ENCODE measurements around the gene BLTP3B.

BLTP3B gene

DNA sequence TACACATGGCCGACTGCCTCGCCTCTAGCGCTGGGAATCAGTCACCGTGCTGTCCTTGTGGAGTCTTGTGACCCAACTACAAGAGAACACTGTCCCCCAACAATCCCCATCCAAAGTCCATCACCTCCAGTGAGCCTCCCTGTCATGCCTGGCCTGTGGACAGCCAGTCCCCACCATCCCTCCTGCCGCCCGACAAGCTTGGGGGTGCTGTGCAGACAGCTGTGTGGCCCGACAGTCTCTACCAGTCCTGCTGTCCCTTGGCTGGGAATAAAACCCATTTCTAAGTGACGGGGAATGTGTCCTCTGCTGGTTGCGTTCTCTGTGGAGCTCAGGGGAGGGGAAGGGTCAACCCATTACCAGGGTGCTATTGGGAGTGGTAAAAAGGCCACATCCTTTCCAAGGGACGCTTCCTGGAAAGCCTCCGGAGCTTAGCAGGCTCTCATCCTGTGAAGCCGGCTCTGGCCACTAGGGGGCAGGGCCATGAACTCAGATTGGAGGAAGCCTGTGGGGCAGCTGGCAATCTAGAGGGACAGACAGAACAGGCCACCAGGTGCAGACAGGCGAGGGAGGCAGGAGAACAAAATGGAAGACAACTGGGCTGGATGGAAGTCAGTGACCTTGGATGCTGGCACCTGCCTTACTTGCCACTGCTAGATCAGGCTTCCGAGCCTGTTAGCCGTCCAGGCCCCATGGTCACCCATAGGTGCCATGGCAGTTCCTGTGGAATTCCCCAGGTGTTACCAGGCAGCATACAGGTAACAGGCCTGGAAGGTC is 12.0 kb upstream of the BLTP3B start:
- TF ChIP-seq, protein P1, sequence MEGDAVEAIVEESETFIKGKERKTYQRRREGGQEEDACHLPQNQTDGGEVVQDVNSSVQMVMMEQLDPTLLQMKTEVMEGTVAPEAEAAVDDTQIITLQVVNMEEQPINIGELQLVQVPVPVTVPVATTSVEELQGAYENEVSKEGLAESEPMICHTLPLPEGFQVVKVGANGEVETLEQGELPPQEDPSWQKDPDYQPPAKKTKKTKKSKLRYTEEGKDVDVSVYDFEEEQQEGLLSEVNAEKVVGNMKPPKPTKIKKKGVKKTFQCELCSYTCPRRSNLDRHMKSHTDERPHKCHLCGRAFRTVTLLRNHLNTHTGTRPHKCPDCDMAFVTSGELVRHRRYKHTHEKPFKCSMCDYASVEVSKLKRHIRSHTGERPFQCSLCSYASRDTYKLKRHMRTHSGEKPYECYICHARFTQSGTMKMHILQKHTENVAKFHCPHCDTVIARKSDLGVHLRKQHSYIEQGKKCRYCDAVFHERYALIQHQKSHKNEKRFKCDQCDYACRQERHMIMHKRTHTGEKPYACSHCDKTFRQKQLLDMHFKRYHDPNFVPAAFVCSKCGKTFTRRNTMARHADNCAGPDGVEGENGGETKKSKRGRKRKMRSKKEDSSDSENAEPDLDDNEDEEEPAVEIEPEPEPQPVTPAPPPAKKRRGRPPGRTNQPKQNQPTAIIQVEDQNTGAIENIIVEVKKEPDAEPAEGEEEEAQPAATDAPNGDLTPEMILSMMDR (IDR thresholded peaks at IDR 0.05): peak; percentile 93

DNA sequence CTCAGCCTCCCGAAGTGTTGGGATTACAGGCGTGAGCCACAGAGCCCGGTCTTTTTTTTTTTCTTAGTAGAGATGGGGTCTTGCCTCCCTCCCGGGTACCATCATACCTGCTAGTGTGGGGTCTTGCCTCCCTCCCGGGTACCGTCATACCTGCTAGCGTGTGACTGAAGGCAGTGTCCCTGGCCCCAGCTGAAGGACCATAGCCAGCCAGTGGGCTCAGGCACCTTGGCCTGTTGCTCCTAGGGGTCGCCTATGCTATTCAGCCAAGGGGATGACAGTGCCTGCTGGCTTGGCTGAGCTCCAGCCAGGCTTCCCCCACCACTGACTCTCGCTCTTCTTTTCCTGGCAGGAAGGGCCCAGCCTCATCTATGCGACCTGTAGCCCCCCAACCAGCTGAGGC is 10.5 kb upstream of the BLTP3B start:
- TF ChIP-seq, protein P1 (IDR thresholded peaks at IDR 0.05): no peak

DNA sequence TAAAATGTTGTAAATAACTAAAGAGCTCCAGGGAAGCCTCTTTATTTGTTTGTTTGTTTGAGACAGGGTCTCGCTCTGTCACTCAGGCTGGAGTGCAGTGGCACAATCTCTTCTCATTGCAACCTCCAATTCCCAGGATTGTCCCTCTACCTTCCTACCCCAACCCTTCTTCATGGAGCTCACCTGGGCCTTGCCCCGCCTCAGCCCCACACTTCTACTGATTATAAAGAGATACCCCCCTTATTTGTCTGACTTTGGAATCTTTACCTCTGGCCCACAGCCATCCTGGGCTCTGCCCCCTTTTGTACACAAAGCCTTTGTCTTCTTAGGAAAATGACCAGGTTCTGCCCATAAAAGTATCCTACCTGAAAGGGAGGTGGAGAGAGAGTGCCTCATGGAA is 9.1 kb upstream of the BLTP3B start:
- TF ChIP-seq, protein P1 (IDR thresholded peaks at IDR 0.05): no peak

DNA sequence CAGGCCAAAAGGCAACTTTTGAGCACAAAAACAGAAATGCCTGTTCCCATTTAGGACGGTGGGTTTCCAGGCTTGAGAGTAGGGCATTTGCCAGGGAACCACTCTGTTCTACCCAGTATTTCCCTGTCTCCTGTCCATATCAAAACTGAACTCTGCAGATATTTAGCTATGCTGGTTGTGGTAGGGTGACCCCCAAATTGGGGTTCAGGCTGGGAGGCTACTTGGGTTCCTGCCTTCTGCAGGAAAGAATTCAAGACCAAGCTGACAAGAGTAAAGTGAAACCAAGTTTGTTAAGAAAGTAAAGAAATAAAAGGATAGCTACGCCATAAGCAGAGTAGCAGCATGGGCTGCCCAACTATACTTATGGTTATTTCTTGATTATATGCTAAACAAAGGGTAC is 3.6 kb upstream of the BLTP3B start:
- TF ChIP-seq, protein P1 (IDR thresholded peaks at IDR 0.05): no peak

DNA sequence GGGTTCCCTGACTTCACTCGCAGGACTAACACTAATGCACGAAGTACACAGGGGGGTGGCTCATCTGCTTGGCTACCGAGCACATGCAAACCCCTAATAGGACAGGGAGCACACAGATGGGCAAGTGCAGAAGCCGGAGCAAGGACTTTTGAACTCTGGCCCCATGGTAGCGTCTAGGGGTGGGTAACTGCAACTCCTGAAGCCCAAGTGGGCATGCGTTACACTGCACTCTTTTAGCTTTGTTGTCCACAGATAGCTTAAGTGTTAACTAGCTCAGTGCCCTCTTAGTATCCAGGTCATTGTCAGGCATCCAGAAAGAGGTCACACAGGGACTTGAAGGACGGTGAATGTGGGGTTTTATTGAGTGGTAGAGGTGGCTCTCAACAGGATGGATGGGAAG is 3.0 kb upstream of the BLTP3B start:
- TF ChIP-seq, protein P1 (IDR thresholded peaks at IDR 0.05): no peak

DNA sequence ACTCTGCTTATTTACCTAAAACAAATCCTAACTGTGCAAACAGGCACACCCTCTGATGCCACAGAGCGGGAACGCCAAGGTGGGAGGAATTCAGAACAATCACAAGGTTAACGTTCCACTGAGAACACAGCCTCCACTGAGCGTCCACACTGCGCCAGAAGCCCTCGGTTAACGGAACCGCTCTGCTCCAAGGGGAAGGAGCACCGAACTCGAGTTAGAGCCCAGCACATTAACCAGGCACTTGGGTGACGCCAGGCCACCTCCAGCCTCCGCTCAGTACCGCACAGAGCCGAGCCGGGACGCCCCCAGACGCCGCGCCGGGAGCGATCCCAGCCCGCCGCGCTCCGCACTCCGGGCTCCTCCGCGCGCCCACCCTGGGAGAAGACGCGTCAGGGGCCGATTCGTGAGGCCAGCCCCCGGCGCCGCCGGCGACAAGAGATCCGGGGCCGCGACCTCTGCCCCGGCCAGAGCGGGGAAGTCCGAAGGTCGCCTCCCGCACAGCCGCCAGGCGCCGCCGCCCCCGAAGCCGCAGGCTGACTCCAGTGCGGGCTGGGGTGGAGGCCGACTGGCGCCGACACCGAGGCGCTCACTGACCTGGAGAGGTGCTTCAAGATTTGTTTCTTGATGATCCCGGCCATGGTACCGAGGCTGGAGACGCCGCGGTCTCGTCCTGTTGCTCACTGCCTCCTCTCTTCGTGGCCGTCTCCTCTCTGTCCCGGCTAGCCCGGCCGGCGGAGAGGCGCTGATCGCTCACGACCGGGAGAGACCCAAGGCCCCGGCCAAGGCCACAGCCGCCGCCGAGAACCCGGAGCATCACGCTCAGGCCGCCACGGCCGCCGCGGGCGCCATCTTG is 450 bp downstream of the BLTP3B start:
- TF ChIP-seq, protein P1 (IDR thresholded peaks at IDR 0.05): no peak

DNA sequence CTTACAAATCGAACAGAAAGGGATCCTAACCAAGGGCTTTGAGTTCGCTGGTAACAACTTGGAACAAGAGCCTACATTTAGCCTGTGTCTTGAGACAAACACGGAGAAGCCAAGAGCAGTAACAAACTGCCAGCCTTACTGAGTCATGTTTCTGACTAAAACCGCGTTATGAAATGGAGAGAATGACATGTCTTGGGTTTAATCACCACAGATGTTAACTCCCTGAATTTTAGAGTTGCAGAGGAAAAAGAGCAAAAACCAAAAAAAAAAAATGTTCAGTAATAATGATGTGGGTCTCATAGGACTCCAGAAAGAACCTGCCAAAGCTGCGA is 1.0 kb downstream of the BLTP3B start:
- TF ChIP-seq, protein P1 (IDR thresholded peaks at IDR 0.05): no peak
